Measurements from ENCODE around the gene MXD3. TPM values are rescaled to one million over a fixed set of nuclear protein-coding genes. Genes with fewer than 3 reads are reported as not detected.

Gene MXD3
- total and polyA plus RNA-seq, 2 donors, result 16.1 to 44.8 TPM

DNA sequence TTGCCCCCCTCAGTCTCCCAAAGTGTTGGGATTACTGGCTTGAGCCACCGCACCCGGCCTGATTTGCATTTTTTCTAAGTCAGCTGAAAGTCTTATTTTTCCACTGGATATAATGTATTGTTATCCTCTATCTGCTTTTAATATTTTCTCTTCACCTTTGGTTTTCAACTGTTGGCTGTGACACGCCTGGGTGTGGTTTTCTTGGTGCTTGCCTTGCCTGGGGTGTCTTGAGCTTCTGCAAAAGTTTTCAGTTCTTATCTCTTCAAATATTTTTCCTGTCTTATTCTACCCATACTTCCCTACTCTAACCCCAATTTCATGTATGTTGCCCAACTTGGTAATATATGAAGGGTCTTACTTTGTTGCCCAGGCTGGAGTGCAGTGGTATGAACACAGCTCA, 4.3 kb upstream of the MXD3 start:
- H3K27ac ChIP-seq (ENCODE audit: low read depth in 1 of 2, low read length in 1 of 2), result no peak overlapping the region
- WGBS, result 81% methylated on average over 3 of the region's 3 CpGs

DNA sequence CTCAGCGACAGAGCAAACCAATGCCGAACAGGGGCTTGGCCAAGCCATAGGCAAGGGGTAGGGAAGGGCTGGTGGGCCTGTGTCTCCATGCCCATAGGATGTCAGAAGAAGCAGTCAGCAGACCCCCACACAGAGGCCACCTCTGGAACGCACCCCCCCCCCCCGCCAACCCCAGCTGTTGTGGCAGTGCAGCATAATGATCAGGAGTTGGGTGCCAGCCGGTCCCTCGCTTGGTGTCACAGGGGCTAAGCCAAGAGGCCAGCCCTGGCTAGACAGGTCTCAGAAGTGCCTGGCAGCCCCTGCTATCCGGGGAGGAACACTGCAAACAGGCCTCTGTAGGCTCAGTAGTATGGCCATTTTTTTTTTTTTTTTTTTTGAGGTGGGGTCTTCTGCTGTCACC, 3.7 kb upstream of the MXD3 start:
- Histone ChIP-seq H3K9me3 (ENCODE audit: control insufficient read depth in 2 of 2, insufficient read depth in 1 of 2, low read length in 1 of 2) (peaks cover 0 to 8% of the 10 kb centered on the region in 2 donors), H3K4me3 (ENCODE audit: low read length in 2 of 2) (no peak overlapping the region), H3K36me3 (ENCODE audit: control insufficient read depth in 2 of 2, insufficient read depth in 2 of 2, low read length in 1 of 2) (peaks cover 0 to 17% of the 10 kb centered on the region in 2 donors), H3K27me3 (ENCODE audit: control insufficient read depth in 2 of 2, insufficient read depth in 1 of 2, low read length in 1 of 2) (no peaks in the 10 kb centered on the region), H3K27ac (ENCODE audit: low read depth in 1 of 2, low read length in 1 of 2) (no peak overlapping the region), H3K4me1 (ENCODE audit: control insufficient read depth in 2 of 2, insufficient read depth in 2 of 2, low read length in 2 of 2) (peaks cover 20 to 32% of the 10 kb centered on the region in 2 donors)
- no peak for DNase-seq (ENCODE audit: low read depth in 6 of 9, low spot score in 9 of 9)
- 96% methylated on average over 7 of the region's 7 CpGs for WGBS

More for the DNA sequence above, 4.3 kb upstream of the MXD3 start:
- H3K36me3 ChIP-seq (ENCODE audit: control insufficient read depth in 2 of 2, insufficient read depth in 2 of 2, low read length in 1 of 2), result peaks cover 0 to 18% of the 10 kb centered on the region in 2 donors
- no peaks in the 10 kb centered on the region for H3K27me3 ChIP-seq (ENCODE audit: control insufficient read depth in 2 of 2, insufficient read depth in 1 of 2, low read length in 1 of 2)
- no peak for DNase-seq (ENCODE audit: low read depth in 6 of 9, low spot score in 9 of 9)
- H3K9me3 ChIP-seq (ENCODE audit: control insufficient read depth in 2 of 2, insufficient read depth in 1 of 2, low read length in 1 of 2), result peaks cover 0 to 9% of the 10 kb centered on the region in 2 donors
- peaks cover 14 to 26% of the 10 kb centered on the region in 2 donors for H3K4me1 ChIP-seq (ENCODE audit: control insufficient read depth in 2 of 2, insufficient read depth in 2 of 2, low read length in 2 of 2)
- no peak overlapping the region for H3K4me3 ChIP-seq (ENCODE audit: low read length in 2 of 2)

DNA sequence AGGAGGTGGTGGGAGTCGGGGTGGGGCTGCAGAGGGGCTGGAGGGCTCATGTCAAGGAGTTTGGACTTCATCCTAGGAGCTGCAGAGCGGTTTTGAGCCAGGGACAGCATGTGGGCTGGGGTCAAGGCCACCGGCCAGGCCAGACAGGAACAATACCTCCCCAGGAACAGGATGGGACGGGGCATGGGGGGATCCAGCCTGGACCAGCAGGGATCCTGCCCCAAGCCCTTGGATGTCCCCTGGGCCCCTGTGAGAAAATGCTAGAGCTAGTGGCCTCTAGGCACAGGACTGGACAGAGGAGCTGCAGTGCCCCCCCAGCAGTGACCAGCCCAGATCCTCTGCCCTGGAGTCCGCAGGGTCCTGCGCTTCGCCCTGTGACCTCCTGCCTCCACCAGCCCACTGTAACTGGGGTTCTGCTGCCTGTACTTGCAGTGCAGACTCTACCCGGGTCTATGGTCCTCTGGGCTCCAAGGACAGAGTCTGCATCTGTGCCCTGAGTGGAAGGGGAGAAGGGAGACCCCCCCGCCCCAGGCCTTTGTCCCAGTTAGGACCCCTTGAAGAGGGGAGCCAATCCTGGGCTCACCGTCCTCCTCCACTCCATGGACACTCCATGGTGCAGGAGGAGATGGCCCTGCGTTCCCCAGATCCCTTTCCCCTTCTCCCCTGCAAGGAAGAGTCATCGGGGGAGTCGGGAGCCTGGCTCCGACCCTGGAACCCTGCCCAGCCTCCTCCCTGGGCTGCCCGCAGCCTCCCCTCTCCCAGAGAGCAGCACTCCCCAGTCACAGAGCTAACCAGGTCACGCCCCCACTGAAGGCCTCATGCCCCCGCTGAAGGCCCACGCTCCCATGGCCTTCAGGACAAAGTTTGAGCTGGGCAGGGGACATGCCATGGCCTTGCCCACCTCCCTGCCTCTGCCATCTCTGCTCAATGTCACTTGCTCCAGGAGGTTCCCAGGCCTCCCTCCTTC, 3.0 kb upstream of the MXD3 start:
- DNase-seq (ENCODE audit: low read depth in 6 of 9, low spot score in 9 of 9), result no peak

DNA sequence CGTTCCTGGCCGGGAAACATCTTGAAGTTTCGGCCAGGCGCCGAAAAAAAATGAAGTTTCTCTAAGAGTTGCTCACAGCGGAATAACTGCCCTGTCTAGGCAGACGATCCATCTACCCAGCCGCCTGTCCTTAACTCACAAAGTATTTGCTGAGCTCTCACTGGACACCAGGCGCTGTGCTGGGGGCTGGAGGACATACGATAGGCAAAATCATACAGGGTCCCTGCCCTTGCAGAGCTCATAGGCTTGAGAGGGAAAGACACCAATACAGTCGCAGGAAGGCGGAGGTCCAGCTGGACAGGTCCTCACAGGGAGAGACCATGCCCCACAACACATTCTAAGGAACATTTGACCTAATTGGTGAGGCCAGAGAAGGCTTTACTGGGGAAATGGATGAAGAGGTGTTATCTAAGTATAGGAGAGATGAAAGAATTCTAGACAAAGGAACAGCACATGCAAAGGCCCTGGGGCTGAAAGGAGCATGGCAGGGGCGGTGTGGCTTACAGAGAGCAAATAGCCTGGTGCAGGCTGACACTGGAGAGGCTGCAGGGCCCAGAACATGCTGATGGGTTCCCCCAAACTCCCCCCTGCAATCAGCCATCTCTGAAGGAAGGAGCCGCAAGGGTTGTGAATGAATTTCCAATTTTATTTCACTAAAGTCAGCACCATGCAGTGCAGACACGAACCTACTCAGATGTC, 2.0 kb upstream of the MXD3 start:
- no peak overlapping the region for H3K27ac ChIP-seq (ENCODE audit: low read depth in 1 of 2, low read length in 1 of 2)
- peaks cover 4 to 25% of the 10 kb centered on the region in 2 donors for H3K36me3 ChIP-seq (ENCODE audit: control insufficient read depth in 2 of 2, insufficient read depth in 2 of 2, low read length in 1 of 2)
- H3K4me1 ChIP-seq (ENCODE audit: control insufficient read depth in 2 of 2, insufficient read depth in 2 of 2, low read length in 2 of 2), result peaks cover 26 to 46% of the 10 kb centered on the region in 2 donors
- no peak for DNase-seq (ENCODE audit: low read depth in 6 of 9, low spot score in 9 of 9)
- no peaks in the 10 kb centered on the region for H3K9me3 ChIP-seq (ENCODE audit: control insufficient read depth in 2 of 2, insufficient read depth in 1 of 2, low read length in 1 of 2)
- no peak overlapping the region for H3K4me3 ChIP-seq (ENCODE audit: low read length in 2 of 2)
- 94% methylated on average over 15 of the region's 15 CpGs for WGBS
- H3K27me3 ChIP-seq (ENCODE audit: control insufficient read depth in 2 of 2, insufficient read depth in 1 of 2, low read length in 1 of 2), result no peaks in the 10 kb centered on the region

More for the DNA sequence above, 3.0 kb upstream of the MXD3 start:
- WGBS, result 98% methylated on average over 18 of the region's 18 CpGs
- H3K4me1 ChIP-seq (ENCODE audit: control insufficient read depth in 2 of 2, insufficient read depth in 2 of 2, low read length in 2 of 2), result peaks cover 26 to 37% of the 10 kb centered on the region in 2 donors
- peaks cover 0 to under 1% of the 10 kb centered on the region in 2 donors for H3K9me3 ChIP-seq (ENCODE audit: control insufficient read depth in 2 of 2, insufficient read depth in 1 of 2, low read length in 1 of 2)
- peaks cover 0 to 17% of the 10 kb centered on the region in 2 donors for H3K36me3 ChIP-seq (ENCODE audit: control insufficient read depth in 2 of 2, insufficient read depth in 2 of 2, low read length in 1 of 2)
- H3K4me3 ChIP-seq (ENCODE audit: low read length in 2 of 2), result no peak overlapping the region
- H3K27ac ChIP-seq (ENCODE audit: low read depth in 1 of 2, low read length in 1 of 2), result no peak overlapping the region
- no peaks in the 10 kb centered on the region for H3K27me3 ChIP-seq (ENCODE audit: control insufficient read depth in 2 of 2, insufficient read depth in 1 of 2, low read length in 1 of 2)

DNA sequence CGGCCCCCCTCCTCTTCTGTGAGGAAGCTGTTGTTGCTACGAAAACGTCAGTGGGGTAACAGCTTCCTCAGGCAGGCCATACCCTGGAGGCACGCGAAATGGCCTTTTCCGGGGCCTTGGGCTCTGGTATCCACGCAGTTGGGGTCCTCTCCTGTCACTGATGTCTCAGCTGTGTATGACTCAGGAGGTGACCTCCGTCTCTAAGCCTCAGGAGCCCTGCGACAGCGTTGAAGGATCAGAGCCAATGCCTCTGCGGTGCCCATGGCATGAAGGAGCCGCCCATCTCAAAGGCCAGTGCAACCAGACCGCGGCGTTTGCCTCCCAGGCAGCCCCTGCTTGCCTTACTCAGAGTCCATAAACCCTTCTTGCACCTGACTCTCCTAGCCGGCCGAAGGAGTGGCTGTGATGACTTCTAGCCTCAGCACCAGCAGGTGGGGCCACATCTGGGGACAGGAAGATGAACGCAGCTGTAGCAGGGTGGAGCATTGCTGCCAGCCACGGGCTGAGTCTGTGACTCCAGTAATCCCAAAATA, 1.0 kb upstream of the MXD3 start:
- peak overlapping the region; percentile 45 to 81 for H3K4me3 ChIP-seq (ENCODE audit: low read length in 2 of 2)
- H3K4me1 ChIP-seq (ENCODE audit: control insufficient read depth in 2 of 2, insufficient read depth in 2 of 2, low read length in 2 of 2), result peaks cover 26 to 47% of the 10 kb centered on the region in 2 donors
- peaks cover 8 to 35% of the 10 kb centered on the region in 2 donors for H3K36me3 ChIP-seq (ENCODE audit: control insufficient read depth in 2 of 2, insufficient read depth in 2 of 2, low read length in 1 of 2)
- no peaks in the 10 kb centered on the region for H3K27me3 ChIP-seq (ENCODE audit: control insufficient read depth in 2 of 2, insufficient read depth in 1 of 2, low read length in 1 of 2)
- 3% methylated on average over 19 of the region's 19 CpGs for WGBS
- peak in 4 of 9 donors; percentile 48 to 77 (median 56) for DNase-seq (ENCODE audit: low read depth in 6 of 9, low spot score in 9 of 9)
- H3K9me3 ChIP-seq (ENCODE audit: control insufficient read depth in 2 of 2, insufficient read depth in 1 of 2, low read length in 1 of 2), result no peaks in the 10 kb centered on the region
- H3K27ac ChIP-seq (ENCODE audit: low read depth in 1 of 2, low read length in 1 of 2), result peak overlapping the region in 1 of 2 donors; percentile 85

DNA sequence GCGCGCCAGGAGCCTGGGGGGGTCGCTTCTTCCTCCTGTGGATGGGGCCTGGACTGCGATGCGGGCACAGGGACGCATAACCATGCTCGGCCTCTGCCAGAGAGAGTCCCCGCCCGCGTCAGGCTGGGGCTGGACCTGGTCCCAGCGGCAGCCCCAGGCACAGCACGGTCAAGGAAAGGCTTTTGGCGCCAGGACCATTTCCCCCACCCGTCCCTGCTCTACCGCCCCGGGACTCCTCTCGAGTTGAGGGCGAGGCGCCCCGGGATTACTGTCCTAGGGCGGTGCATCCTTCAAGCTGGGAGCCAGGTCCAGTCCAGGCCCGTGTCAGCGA, 341 bp downstream of the MXD3 start:
- Histone ChIP-seq H3K27me3 (ENCODE audit: control insufficient read depth in 2 of 2, insufficient read depth in 1 of 2, low read length in 1 of 2) (no peaks in the 10 kb centered on the region), H3K4me1 (ENCODE audit: control insufficient read depth in 2 of 2, insufficient read depth in 2 of 2, low read length in 2 of 2) (peaks cover 26 to 47% of the 10 kb centered on the region in 2 donors), H3K27ac (ENCODE audit: low read depth in 1 of 2, low read length in 1 of 2) (peak overlapping the region; percentile 33 to 82), H3K9me3 (ENCODE audit: control insufficient read depth in 2 of 2, insufficient read depth in 1 of 2, low read length in 1 of 2) (no peaks in the 10 kb centered on the region), H3K4me3 (ENCODE audit: low read length in 2 of 2) (peak overlapping the region; percentile 45 to 81), H3K36me3 (ENCODE audit: control insufficient read depth in 2 of 2, insufficient read depth in 2 of 2, low read length in 1 of 2) (peaks cover 21 to 42% of the 10 kb centered on the region in 2 donors)
- WGBS, result 1% methylated on average over 23 of the region's 23 CpGs
- DNase-seq (ENCODE audit: low read depth in 6 of 9, low spot score in 9 of 9), result no peak

DNA sequence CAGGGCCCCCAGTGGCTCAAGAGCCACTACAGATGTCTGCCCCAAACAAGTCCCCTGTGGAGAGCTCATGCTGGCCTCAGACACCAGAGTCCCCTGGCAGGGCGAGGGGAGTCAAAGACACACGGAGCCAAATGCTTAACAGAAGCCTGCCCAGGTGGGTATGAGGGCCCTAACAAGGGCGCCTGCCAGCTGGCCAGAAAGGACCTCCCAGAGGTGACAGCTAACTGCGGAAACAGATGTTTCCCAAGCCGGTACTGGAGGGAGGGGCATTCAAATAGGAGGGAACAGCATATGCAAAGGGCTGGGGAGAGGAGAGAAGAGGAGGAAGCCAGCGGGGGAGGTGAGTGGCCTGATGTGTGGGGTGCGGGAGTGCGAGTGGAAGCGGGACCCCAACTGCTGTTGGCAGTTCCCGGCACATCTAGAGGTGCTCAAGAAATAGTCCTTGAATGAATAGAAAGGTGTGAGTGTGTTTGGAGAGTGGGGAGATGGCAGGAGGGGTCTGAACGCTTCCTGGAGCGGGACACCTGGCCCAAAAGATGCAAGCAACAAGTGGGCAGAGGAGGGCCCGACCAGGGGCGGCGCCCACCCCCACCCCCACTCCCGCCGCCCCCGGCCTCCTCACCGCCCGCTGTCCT, 824 bp downstream of the MXD3 start:
- H3K27me3 ChIP-seq (ENCODE audit: control insufficient read depth in 2 of 2, insufficient read depth in 1 of 2, low read length in 1 of 2), result no peaks in the 10 kb centered on the region
- DNase-seq (ENCODE audit: low read depth in 6 of 9, low spot score in 9 of 9), result peak in 5 of 9 donors; percentile 49 to 81 (median 61)
- no peaks in the 10 kb centered on the region for H3K9me3 ChIP-seq (ENCODE audit: control insufficient read depth in 2 of 2, insufficient read depth in 1 of 2, low read length in 1 of 2)
- H3K27ac ChIP-seq (ENCODE audit: low read depth in 1 of 2, low read length in 1 of 2), result peak overlapping the region in 1 of 2 donors; percentile 45
- H3K36me3 ChIP-seq (ENCODE audit: control insufficient read depth in 2 of 2, insufficient read depth in 2 of 2, low read length in 1 of 2), result peaks cover 26 to 47% of the 10 kb centered on the region in 2 donors
- H3K4me3 ChIP-seq (ENCODE audit: low read length in 2 of 2), result peak overlapping the region; percentile 45 to 81
- 12% methylated on average over 20 of the region's 20 CpGs for WGBS
- peaks cover 26 to 47% of the 10 kb centered on the region in 2 donors for H3K4me1 ChIP-seq (ENCODE audit: control insufficient read depth in 2 of 2, insufficient read depth in 2 of 2, low read length in 2 of 2)

DNA sequence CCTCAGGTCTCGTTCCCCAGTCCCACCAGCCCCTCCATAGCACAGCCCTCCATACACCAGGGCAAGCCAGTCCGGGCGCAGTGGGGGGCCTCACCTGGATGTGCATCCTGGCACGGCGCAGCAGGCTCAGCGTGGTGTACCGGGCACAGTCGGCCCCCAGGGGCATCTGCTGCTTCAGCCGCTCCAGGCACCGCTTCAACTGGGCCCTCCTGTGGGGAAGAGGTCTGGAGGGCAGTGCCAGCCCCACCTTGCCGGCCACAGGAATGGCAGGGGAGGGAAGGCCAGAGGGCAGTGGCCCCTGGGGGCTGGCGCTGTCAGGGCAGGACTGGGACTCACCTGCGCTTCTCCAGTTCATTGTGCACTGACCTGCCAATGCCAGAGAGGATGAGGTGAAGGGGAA, 1.4 kb downstream of the MXD3 start:
- Histone ChIP-seq H3K27ac (ENCODE audit: low read depth in 1 of 2, low read length in 1 of 2) (peak overlapping the region in 1 of 2 donors; percentile 40), H3K4me1 (ENCODE audit: control insufficient read depth in 2 of 2, insufficient read depth in 2 of 2, low read length in 2 of 2) (peaks cover 26 to 51% of the 10 kb centered on the region in 2 donors), H3K9me3 (ENCODE audit: control insufficient read depth in 2 of 2, insufficient read depth in 1 of 2, low read length in 1 of 2) (no peaks in the 10 kb centered on the region), H3K36me3 (ENCODE audit: control insufficient read depth in 2 of 2, insufficient read depth in 2 of 2, low read length in 1 of 2) (peaks cover 28 to 52% of the 10 kb centered on the region in 2 donors), H3K27me3 (ENCODE audit: control insufficient read depth in 2 of 2, insufficient read depth in 1 of 2, low read length in 1 of 2) (no peaks in the 10 kb centered on the region), H3K4me3 (ENCODE audit: low read length in 2 of 2) (peak overlapping the region; percentile 45 to 81)
- DNase-seq (ENCODE audit: low read depth in 6 of 9, low spot score in 9 of 9), result no peak
- 97% methylated on average over 13 of the region's 13 CpGs for WGBS

Measured in thymus (tissue), 11 donors.